HG02981 (cell line): ENCODE data around the gene CCDC127.
"Not testable (repeated sequence)": the region's sequence is repeated elsewhere in the genome, so short reads cannot be mapped to it uniquely, and the experiment has no call there.

Source experiments
- ATAC-seq: cut with Tn5 transposase; IDR thresholded peaks from one replicate; pipeline ENCODE4 v1.9.1; 2021; ENCODE audit warnings: mild to moderate bottlenecking, moderate library complexity; ENCODE audit not compliant: unreplicated experiment

CCDC127 gene

GRCh38 chr5:174876-175465 is 43.0 kb downstream of the CCDC127 start:
- no peak for ATAC-seq

DNA sequence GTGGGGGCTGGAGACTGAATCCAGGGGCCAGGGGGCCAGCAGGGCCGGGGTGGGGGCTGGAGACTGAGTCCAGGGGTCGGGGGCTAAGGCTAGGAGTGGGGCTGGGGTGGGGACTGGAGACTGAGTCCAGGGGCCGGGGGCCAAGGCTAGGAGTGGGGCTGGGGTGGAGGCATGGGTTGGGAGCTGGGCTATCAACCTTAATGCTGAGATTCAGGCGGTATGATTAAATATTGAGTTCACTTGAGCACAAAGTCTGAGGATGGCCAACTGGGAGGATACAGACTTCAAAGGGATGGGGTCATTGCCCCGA is 43.7 kb downstream of the CCDC127 start:
- no peak for ATAC-seq

DNA sequence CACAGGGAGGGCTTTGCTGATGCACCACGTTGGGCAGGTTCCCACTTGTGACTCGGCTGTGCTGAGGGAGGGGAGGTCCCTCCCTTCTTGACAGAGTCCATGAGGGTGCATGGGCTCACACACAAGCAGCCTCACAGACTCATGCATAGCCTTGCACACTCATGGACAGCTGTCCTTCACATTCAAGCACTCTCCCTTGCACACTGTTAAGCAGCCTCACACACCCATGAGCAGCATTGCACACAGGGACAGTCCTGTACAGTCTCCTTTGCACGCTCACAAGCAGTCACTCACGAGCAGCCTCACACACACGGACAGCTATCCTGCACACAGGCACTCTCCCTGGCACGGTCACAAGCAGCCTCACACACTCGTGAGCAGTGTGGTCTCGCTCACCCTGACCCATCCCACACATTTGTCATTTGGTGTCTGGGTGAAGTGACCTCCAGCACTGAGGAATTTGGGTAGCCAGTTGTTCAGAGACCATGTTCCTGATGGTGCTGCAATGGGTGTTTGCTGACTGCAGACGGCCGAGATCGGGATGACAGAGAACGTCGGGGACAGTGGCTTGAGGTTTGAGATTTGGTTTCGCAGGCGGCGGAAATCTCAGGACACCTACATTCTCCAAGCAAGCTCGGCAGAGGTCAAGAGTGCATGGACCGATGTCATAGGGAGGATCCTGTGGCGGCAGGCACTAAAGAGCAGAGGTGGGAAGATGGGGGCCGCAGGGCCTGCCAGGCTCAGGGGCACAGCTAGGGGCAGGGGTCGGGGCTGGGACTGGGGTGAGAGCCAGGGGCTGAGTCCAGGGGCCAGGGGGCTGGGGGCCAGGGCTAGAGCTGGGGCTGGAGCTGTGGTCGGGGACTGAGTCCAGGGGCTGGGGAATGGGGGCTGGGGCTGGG is 44.3 kb downstream of the CCDC127 start:
- no peak for ATAC-seq

DNA sequence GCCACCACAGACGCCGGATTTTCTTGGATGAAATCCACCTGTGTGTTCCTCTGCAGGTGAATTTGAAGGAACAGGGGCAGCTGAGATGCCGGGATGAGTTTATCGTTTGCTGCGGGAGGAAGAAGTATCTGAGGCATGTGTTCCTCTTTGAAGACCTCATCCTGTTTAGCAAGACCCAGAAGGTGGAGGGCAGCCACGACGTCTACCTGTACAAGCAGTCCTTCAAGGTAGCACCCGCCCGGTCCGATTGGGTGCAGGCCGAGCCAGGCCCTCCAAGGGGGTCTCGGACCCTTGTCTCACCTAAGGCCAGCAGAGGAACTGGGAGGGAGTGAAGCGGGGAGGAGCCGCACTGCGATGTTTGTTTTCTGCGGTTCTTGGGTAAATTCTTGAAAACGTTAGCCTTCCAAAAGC is 45.1 kb downstream of the CCDC127 start:
- ATAC-seq = no peak

GRCh38 chr5:172421-172820 is 45.5 kb downstream of the CCDC127 start:
- no peak for ATAC-seq

DNA sequence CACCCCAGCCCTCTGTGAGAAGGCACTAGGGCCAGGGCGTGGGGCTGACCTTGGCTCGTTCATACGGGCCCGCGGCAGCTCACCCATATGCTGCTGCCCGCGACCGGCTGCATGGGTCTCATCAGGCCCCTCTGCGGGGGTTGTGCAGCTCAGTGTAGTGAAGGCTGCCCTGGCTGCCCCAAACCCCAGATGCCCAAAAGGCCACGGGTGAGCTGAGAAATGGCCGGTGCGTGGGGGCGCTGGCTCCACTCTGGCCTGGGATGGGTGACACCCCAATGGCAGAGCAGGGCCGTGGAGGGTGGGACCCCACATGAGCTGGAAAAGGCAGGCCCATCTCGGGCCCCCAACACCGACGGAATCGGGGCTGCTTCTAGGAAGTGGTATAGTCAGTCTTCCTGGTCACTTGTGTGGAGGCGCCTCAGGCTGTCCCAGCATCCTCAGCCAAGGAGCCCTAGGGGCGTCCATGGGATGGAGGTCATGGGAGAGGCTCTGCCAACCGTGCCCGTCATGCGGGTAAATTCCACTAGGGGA is 46.1 kb downstream of the CCDC127 start:
- ATAC-seq = no peak

GRCh38 chr5:170971-171800 is 46.8 kb downstream of the CCDC127 start:
- ATAC-seq = no peak

DNA sequence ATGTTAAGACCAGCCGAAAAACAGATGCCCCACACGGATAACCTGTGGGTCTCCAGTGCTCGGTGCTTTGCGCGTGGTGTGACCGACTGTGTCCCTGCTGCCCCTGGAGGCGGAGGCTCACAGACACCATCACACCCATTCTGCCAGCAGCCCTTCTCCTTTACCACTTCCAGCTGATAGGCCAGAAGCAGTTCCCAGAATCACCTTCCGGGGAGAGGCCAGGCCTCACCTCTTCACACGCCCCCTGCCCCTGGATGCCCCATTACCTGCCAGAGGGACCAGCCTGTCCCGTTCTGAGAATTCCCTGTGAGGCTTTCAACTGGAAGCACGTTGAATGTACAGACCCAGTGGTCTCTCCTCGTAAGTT is 48.2 kb downstream of the CCDC127 start:
- no peak for ATAC-seq

GRCh38 chr5:169071-169727 is 48.8 kb downstream of the CCDC127 start:
- ATAC-seq = no peak

GRCh38 chr5:167982-168660 is 49.8 kb downstream of the CCDC127 start:
- no peak for ATAC-seq

DNA sequence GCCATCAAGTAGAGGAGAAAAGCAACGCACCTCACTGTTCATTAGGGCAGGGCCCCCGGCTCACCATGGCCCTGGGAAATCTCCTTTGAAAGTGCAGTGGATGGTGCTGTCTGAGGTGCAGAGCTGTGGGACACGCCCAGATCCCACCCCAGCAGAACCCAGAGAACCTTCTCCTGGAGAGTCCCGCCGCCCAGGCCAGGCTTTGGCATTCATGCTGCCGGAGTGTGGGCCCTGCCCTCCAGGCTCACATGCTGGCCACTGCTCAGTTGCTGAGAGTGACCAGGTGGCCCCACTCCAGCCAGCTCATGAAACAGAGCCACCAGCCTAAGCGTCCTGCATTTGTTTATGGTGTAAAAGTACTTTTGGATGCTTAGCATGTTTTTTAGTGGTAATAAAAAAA is 50.4 kb downstream of the CCDC127 start:
- ATAC-seq = no peak

DNA sequence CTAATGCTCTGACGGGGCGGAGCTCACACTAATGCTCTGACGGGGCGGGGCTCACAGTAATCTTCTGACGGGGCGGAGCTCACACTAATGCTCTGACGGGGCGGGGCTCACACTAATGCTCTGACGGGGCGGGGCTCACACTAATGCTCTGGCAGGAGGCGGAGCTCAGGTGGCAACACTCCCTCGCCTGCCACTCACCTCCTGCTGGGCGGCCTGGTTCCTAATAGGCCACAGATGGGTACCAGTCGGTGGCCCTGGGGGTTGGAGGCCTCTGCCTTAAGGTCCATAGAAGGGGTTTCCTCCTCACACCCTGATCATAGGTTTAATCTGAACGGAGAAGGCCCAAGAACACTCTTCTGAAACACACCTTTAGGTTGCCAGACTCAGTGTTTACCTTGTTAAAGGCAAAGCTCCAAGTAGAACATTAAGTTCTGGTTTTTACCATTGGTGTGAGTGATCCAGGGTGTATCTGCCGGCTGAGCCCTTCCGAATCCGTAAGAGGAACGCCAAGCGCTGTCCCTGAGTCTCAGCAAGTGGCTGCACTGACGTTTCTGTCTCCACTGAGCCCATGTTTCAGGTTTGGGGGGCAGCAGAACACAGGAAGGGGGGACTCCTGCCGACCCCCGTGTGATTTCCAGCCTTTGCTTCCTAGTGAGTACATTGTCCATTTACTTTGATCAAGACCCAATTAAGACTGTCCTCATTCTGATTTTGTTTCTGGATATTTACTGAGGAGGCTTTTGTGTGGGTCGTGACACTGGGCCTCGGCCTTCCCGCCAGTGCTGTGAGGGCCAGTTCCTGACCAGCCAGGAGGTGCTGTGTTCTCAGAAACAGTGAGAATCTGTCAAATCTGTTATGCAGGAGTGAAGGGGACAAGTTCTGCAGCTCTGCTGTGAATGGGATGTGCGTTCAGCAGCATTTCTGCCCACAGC is 51.2 kb downstream of the CCDC127 start:
- no peak for ATAC-seq

- ATAC-seq = not testable (repeated sequence)
Observed at GRCh38 chr5:164783-165182, 53.2 kb downstream of the CCDC127 start.

- ATAC-seq = no peak
Observed at GRCh38 chr5:164244-164643, 53.7 kb downstream of the CCDC127 start.

DNA sequence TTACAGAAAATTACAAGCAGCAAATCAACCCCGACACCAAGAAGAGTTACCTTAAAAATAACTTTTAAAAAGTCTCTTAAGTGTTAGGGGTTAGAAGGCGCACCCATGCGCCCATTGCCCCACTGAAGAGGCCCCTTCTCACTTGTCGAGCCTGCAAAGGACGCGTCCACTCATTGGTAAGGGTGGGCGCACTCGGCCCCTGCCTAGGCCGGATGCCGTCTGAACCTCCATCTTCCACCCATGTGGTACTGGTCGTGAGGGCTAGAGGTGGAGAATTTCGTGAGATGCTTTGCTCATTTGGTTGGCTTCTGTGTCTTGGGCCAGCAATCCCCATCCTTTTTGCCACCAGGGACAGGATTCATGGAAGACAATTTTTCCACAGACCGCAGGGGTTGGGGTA is 54.1 kb downstream of the CCDC127 start:
- no peak for ATAC-seq

DNA sequence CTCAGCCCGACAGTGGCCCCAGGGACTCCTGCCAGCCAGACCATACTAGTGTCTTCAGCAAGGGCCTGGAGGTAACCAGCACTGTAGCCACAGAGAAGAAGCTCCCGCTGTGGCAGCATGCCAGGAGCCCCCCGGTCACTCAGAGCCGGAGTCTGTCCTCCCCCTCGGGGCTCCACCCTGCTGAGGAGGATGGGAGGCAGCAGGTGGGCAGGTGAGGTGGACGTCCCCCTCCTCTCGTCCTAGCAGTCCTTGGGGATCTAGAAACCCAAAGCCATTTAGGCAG is 54.7 kb downstream of the CCDC127 start:
- no peak for ATAC-seq

DNA sequence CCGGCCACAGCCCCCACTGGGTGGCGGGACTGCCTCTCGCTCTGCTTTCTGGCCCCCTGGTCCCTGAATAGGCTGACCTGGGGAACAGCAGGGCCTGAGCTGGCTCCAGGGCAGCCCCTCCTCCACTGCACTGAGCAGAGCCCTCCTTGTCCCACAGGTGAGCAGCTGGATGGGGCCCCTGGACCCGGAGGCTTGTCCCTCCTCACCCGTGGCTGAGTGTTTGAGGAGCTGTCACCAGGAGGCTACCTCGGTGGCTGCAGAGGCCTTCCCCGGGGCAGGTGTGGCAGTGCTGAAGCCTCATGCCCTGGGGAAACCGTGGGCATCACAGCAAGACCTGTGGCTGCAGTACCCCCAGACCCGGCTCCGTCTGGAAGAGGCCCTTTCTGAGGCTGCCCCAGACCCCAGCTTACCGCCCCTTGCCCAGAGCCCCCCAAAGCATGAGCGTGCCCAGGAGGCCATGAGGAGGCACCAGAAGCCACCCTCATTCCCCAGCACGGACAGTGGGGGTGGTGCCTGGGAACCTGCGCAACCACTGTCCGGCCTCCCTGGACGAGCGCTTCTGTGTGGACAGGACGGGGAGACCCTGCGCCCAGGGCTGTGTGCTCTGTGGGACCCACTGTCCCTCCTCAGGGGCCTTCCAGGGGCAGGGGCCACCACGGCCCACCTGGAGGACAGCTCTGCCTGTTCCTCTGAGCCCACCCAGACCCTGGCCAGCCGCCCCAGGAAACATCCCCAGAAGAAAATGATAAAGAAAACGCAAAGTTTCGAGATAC is 55.2 kb downstream of the CCDC127 start:
- no peak for ATAC-seq

GRCh38 chr5:162190-162564 is 55.8 kb downstream of the CCDC127 start:
- ATAC-seq = no peak

- no peak for ATAC-seq
Observed at GRCh38 chr5:161803-162110, 56.2 kb downstream of the CCDC127 start.
